ENCODE data around the gene CELF5. TPM values are rescaled to one million over a fixed set of nuclear protein-coding genes. Genes with fewer than 3 reads are reported as not detected.

CELF5 gene
- total RNA-seq, 1 experiment from 2014 or later: 7.7 TPM

DNA sequence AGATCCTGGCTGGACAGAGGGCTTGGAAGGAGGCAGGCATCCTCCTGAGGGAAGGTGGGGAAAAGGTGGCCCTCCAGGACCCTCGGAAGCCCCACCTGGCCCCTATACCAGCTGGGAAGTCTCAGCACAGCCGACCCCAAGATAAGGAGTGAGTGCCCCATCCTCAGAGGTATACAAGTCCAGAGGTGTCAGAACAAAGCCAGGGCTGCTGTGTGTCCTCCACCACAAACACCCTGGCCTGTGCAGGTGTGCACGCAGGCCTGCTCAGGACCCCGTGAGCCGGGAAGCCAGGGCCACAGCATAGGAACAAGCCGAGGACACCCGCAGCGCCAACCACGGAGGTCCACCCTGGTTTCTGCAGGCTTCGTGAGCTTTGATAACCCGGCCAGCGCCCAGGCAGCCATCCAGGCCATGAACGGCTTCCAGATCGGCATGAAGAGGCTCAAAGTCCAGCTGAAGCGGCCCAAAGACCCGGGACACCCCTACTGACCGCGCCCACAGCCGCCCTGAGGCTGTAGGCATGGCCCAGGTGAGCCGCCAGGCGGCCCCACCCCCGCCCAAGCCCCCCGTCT is 68.6 kb downstream of the CELF5 start:
- H3K4me3 Mint-ChIP-seq: no peak overlapping the region
- no peaks in the 10 kb centered on the region for H3K9me3 Mint-ChIP-seq
- DNase-seq (ENCODE audit: low spot score): no peak
- CTCF ChIA-PET: interaction anchor here (0.9 to 3.7 kb wide), 2 partner anchors 12 to 18 kb away, joined by 8 to 19 read pairs; no protein-coding TSS in a partner anchor
- no peaks in the 10 kb centered on the region for H3K4me1 Mint-ChIP-seq
- no peak overlapping the region for H3K27ac Mint-ChIP-seq
- TF ChIP-seq ZNF512 (CRISPR knock-in tag; IDR thresholded peaks at IDR 0.05; ENCODE audit: borderline replicate concordance) (no peak), GTF2I (CRISPR knock-in tag; conservative IDR thresholded peaks at IDR 0.05) (0 out of 2 replicates have a peak, but pooled peaks have one; percentile 17), NFE2L1 (CRISPR knock-in tag; IDR thresholded peaks at IDR 0.05) (no peak), GRHL2 (CRISPR knock-in tag; IDR thresholded peaks at IDR 0.05; ENCODE audit: insufficient replicate concordance, severe bottlenecking) (no peak), ERG (CRISPR knock-in tag; IDR thresholded peaks at IDR 0.05) (no peak), RELA (CRISPR knock-in tag; IDR thresholded peaks at IDR 0.05; ENCODE audit: borderline replicate concordance) (no peak)
- ATAC-seq: no peak
- H3K36me3 Mint-ChIP-seq: no peaks in the 10 kb centered on the region
- no peaks in the 10 kb centered on the region; the same call in 1 of the 2 replicates for H3K27me3 Mint-ChIP-seq (ENCODE audit: low read depth)
- POLR2A ChIA-PET: no interaction called here

GRCh38 chr19:3293560-3293959 is 69.1 kb downstream of the CELF5 start:
- no peak for DNase-seq (ENCODE audit: low spot score)
- TF ChIP-seq, protein P1, sequence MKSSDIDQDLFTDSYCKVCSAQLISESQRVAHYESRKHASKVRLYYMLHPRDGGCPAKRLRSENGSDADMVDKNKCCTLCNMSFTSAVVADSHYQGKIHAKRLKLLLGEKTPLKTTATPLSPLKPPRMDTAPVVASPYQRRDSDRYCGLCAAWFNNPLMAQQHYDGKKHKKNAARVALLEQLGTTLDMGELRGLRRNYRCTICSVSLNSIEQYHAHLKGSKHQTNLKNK (CRISPR knock-in tag; IDR thresholded peaks at IDR 0.05): no peak
- TF ChIP-seq ZNF219 (CRISPR knock-in tag; IDR thresholded peaks at IDR 0.05; ENCODE audit: borderline replicate concordance) (no peak), NFE2L1 (CRISPR knock-in tag; IDR thresholded peaks at IDR 0.05) (no peak), ZNF263 (CRISPR knock-in tag; IDR thresholded peaks at IDR 0.05; ENCODE audit: low read depth) (no peak), KAT7 (CRISPR knock-in tag; IDR thresholded peaks at IDR 0.05; ENCODE audit: borderline replicate concordance) (no peak)
- Mint-ChIP-seq H3K27ac (no peak overlapping the region), H3K27me3 (ENCODE audit: low read depth) (peaks cover 2% of the 10 kb centered on the region), H3K4me3 (no peak overlapping the region), H3K4me1 (no peaks in the 10 kb centered on the region), H3K36me3 (no peaks in the 10 kb centered on the region), H3K9me3 (no peaks in the 10 kb centered on the region; the same call in 1 of the 2 replicates)
- POLR2A ChIA-PET: no interaction called here
- no peak for ATAC-seq
- CTCF ChIA-PET: interaction anchor here (0.9 kb wide), 1 partner anchor 11 kb away, joined by 8 read pairs; no protein-coding TSS in a partner anchor

DNA sequence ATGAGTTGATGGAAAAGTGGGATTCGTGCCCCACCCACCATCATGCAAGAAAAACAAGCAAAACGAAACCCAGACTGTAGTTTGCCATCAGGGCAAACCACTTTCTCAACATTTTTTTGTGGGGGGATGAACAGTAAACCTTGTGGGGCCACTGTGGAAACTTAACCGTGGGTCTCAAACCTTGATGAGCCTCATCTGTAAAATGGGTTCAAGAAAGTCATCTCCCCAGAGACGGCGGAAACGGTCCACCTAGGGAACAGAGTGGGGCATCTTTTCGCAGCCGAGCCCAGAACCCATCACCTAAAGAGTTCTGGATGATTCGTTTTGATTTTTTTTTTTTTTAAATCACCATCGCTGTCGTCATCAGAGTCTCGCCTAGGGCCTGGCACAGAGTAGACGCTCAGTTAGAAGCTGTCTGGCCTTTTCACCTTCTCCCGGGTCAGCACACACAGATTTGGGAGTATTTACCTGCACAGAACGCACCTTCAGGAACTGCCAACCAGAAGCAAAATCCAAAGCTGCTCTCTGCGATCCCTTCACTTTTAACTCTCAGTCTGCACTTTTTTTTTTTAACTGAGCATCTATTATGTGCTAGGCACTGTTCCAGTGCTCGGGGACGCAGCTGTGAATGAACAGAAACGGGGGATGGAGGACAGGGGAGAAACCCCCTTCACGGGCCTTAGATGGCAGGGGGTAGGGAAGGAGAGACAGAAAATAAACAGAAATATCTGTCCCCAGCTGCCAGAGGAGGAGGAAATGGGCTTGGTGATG is 69.8 kb downstream of the CELF5 start:
- no peak for TF ChIP-seq ATF6 (CRISPR knock-in tag; IDR thresholded peaks at IDR 0.05)
- TF ChIP-seq, protein P2, sequence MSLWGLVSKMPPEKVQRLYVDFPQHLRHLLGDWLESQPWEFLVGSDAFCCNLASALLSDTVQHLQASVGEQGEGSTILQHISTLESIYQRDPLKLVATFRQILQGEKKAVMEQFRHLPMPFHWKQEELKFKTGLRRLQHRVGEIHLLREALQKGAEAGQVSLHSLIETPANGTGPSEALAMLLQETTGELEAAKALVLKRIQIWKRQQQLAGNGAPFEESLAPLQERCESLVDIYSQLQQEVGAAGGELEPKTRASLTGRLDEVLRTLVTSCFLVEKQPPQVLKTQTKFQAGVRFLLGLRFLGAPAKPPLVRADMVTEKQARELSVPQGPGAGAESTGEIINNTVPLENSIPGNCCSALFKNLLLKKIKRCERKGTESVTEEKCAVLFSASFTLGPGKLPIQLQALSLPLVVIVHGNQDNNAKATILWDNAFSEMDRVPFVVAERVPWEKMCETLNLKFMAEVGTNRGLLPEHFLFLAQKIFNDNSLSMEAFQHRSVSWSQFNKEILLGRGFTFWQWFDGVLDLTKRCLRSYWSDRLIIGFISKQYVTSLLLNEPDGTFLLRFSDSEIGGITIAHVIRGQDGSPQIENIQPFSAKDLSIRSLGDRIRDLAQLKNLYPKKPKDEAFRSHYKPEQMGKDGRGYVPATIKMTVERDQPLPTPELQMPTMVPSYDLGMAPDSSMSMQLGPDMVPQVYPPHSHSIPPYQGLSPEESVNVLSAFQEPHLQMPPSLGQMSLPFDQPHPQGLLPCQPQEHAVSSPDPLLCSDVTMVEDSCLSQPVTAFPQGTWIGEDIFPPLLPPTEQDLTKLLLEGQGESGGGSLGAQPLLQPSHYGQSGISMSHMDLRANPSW (CRISPR knock-in tag; conservative IDR thresholded peaks at IDR 0.05; ENCODE audit: low read depth): no peak
- no peak for TF ChIP-seq ZNF671 (CRISPR knock-in tag; IDR thresholded peaks at IDR 0.05)
- TF ChIP-seq SMAD3 (CRISPR knock-in tag; IDR thresholded peaks at IDR 0.05; ENCODE audit: borderline replicate concordance): no peak
- no peak for TF ChIP-seq GABPB1 (CRISPR knock-in tag; IDR thresholded peaks at IDR 0.05)
- no peak for TF ChIP-seq NR2C2 (CRISPR knock-in tag; IDR thresholded peaks at IDR 0.05)
- no peak for TF ChIP-seq HMGA2 (CRISPR knock-in tag; IDR thresholded peaks at IDR 0.05)
- no peak for TF ChIP-seq ZNF416 (CRISPR knock-in tag; IDR thresholded peaks at IDR 0.05)
- TF ChIP-seq ZNF317 (CRISPR knock-in tag; IDR thresholded peaks at IDR 0.05; ENCODE audit: borderline replicate concordance, low read depth): no peak
- no peak for TF ChIP-seq NFATC4 (CRISPR knock-in tag; IDR thresholded peaks at IDR 0.05)
- ChIA-PET CTCF (interaction anchor here (1.0 to 1.6 kb wide), 2 partner anchors 11 to 19 kb away, joined by 3 to 7 read pairs; no protein-coding TSS in a partner anchor), POLR2A (no interaction called here)
- Mint-ChIP-seq H3K36me3 (no peaks in the 10 kb centered on the region), H3K9me3 (peaks cover 7% of the 10 kb centered on the region), H3K4me1 (no peaks in the 10 kb centered on the region), H3K27me3 (ENCODE audit: low read depth) (peaks cover 6% of the 10 kb centered on the region), H3K27ac (no peak overlapping the region), H3K4me3 (no peak overlapping the region)
- no peak for DNase-seq (ENCODE audit: low spot score)
- ATAC-seq: no peak
